Measurements from ENCODE around the gene TRRAP. TPM values are rescaled to one million over a fixed set of nuclear protein-coding genes. Genes with fewer than 3 reads are reported as not detected.

TRRAP gene
- total and polyA plus RNA-seq, 2 of the 4 experiments (the other 2 are of a cell fraction), result 12.5 to 18.1 TPM

DNA sequence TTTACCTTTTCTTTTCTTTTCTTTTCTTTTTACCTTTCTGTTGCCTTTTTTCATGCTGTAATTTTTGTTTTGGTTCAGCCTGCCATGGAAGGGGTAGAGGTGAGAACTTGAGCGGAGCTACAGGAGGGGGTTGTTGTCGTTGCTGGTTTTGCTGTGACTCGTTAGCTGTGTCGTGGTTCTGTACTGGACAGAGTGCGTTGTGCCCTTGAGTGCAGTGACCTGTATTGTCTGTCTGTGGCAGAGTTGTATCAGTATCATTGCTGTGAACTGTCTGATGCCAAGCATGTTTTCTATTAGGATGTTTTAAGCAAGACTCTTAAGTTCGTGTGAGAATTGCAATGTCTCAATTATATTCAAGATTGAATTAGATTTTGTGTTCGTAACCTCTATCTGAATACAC is 67.5 kb downstream of the TRRAP start:
- Histone ChIP-seq H3K18ac (ENCODE audit: low read depth, low read length) (no peak overlapping the region), H3K56ac (ENCODE audit: extremely low read depth, insufficient read depth, low read length) (no peak overlapping the region), H3K4me2 (ENCODE audit: low read depth, low read length) (no peak overlapping the region), H3K4me1 (ENCODE audit: control insufficient read depth, insufficient read depth, low read length) (no peaks in the 10 kb centered on the region), H3K4ac (ENCODE audit: low read depth, low read length) (no peak overlapping the region), H2AK9ac (replicated peaks; ENCODE audit: low read depth, low read length, poor library complexity) (no peak overlapping the region), H2AFZ (replicated peaks; ENCODE audit: low read length, poor library complexity) (no peak overlapping the region), H2BK5ac (ENCODE audit: low read depth, low read length, poor library complexity, severe bottlenecking) (no peak overlapping the region), H4K20me1 (ENCODE audit: insufficient read depth, low read length) (peaks cover 6% of the 10 kb centered on the region), H4K8ac (ENCODE audit: low read depth in 2 of 2, low read length in 2 of 2) (no peak overlapping the region), H2AK5ac (ENCODE audit: low read depth, low read length) (no peak overlapping the region), H2BK15ac (ENCODE audit: low read depth, low read length) (no peak overlapping the region), H3K4me3 (ENCODE audit: insufficient read depth, low read depth, low read length) (no peak overlapping the region), H3K27me3 (ENCODE audit: control insufficient read depth, insufficient read depth, low read length) (no peaks in the 10 kb centered on the region), H3K27ac (ENCODE audit: insufficient read depth, low read length) (no peak overlapping the region), H4K5ac (ENCODE audit: low read depth, low read length) (no peak overlapping the region), H4K91ac (ENCODE audit: insufficient read depth, low read depth, low read length) (no peak overlapping the region), H3K23ac (ENCODE audit: low read depth, low read length) (no peak overlapping the region), H3K9me3 (ENCODE audit: control insufficient read depth, insufficient read depth, low read length) (no peaks in the 10 kb centered on the region), H2BK120ac (ENCODE audit: low read depth, low read length) (no peak overlapping the region), H3K14ac (replicated peaks; ENCODE audit: low read depth, low read length) (no peak overlapping the region), H3K79me1 (ENCODE audit: low read depth in 1 of 2, low read length in 2 of 2) (peaks cover 9 to 41% of the 10 kb centered on the region in 2 experiments), H3K36me3 (ENCODE audit: control insufficient read depth, insufficient read depth, low read length) (peaks cover 63% of the 10 kb centered on the region), H3K9ac (ENCODE audit: low read depth, low read length) (no peak overlapping the region), H2BK20ac (ENCODE audit: low read depth, low read length) (no peak overlapping the region), H3K9me1 (ENCODE audit: insufficient read depth, low read length) (peaks cover 4% of the 10 kb centered on the region)
- TF ChIP-seq USF2 (IDR thresholded peaks at IDR 0.05; ENCODE audit: low read depth, low read length) (no peak), RFX5 (IDR thresholded peaks at IDR 0.05; ENCODE audit: low read depth, low read length) (no peak)
- DNase-seq, result no peak
- ATAC-seq (ENCODE audit: low read depth), result no peak
- ChIA-PET POLR2A (ENCODE audit: unreplicated experiment) (no interaction called here), CTCF (no interaction called here)
- dilution Hi-C loops (cut with HindIII; ENCODE audit: low sequenced_read_pairs, unreplicated experiment) (no loop called here), in situ Hi-C loops (cut with MboI; ENCODE audit: low sequenced_read_pairs) (no loop called here), intact Hi-C loops (cut with micrococcal nuclease) (no loop called here)
- WGBS, 2 experiments (ENCODE audit: extremely low coverage in 2 of 2, insufficient read length in 1 of 2), result 100% methylated on average over 1 of the region's 7 CpGs; no CpG with 5 or more reads in 1 of the 2 experiments
- BruUV-seq (replicated peaks), result no TSS peak
